ENCODE results near the gene UTP15.

Gene UTP15

GRCh38 chr5:73623901-73624404 lies 58.4 kb downstream of the UTP15 start:
- no peak overlapping the region for H3K4me3 ChIP-seq (ENCODE audit: low read length)
- no peak for DNase-seq (ENCODE audit: low read depth)
- TF ChIP-seq, protein P1, sequence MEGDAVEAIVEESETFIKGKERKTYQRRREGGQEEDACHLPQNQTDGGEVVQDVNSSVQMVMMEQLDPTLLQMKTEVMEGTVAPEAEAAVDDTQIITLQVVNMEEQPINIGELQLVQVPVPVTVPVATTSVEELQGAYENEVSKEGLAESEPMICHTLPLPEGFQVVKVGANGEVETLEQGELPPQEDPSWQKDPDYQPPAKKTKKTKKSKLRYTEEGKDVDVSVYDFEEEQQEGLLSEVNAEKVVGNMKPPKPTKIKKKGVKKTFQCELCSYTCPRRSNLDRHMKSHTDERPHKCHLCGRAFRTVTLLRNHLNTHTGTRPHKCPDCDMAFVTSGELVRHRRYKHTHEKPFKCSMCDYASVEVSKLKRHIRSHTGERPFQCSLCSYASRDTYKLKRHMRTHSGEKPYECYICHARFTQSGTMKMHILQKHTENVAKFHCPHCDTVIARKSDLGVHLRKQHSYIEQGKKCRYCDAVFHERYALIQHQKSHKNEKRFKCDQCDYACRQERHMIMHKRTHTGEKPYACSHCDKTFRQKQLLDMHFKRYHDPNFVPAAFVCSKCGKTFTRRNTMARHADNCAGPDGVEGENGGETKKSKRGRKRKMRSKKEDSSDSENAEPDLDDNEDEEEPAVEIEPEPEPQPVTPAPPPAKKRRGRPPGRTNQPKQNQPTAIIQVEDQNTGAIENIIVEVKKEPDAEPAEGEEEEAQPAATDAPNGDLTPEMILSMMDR (conservative IDR thresholded peaks at IDR 0.05; ENCODE audit: low read length) = no peak

DNA sequence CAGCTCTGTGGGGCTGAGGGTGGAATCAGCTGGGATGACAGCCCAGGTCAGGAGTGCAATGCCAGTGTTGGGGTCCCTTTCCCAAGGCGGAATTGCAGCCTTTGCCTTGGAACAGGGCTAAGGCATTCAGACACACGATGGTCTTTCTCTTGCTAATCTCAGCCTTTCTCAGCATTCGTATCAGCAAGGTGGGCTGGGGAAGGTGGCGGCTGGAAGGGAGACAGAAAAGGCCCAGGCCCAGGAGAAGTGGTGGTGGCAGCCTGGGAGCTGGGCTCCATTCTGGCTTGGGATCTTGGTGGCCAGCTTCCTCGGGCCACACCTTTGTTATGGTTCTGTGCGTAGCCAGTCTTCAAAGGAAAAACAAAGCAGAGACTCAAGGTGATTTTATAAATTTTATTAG lies 59.3 kb downstream of the UTP15 start:
- TF ChIP-seq, protein P1 (conservative IDR thresholded peaks at IDR 0.05; ENCODE audit: low read length) = no peak
- H3K4me3 ChIP-seq (ENCODE audit: low read length) = no peak overlapping the region; the same call in 1 of the 2 replicates
- DNase-seq (ENCODE audit: low read depth) = no peak

DNA sequence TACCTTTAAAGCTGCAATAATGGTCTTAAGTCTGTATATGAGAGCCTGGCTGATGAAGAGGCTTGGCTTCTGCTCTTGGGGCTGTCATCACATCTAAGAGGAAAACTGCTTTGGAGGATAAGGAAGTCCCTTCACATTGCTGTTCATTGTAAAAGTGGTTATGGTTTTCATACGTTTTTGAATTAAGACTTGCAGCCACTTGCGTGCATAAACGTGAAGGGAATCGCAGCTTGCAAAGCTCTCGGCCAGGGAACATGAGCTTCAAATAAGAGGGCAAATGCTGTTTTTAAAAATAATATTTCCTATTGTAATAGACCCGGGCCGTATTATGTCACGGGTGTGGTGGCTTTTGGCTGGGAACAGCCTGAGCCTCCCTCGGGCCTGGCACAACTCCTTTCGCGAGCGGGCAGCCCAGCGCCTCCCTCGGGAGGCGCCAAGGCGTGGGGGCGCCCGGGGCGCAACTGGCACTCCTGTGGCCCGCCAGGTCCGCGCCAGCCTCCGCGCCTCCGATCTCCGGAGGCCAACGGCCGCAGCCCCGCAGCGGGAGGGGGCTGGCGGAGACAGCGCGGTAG lies 59.9 kb downstream of the UTP15 start:
- DNase-seq (ENCODE audit: low read depth) = peak; percentile 16
- TF ChIP-seq, protein P1 (conservative IDR thresholded peaks at IDR 0.05; ENCODE audit: low read length) = no peak

GRCh38 chr5:73625944-73626811 lies 60.6 kb downstream of the UTP15 start, which contains the start of gene ARHGEF28:
ARHGEF28 (plus strand) TSS chr5:73626196; CDS start chr5:73684852, 58,656 bp downstream.
- peak; percentile 42 for DNase-seq (ENCODE audit: low read depth)
- TF ChIP-seq, protein P1 (conservative IDR thresholded peaks at IDR 0.05; ENCODE audit: low read length) = no peak
- peak within 1 kb of the TSS; percentile 82 for H3K4me3 ChIP-seq (ENCODE audit: low read length)

More for the DNA sequence above, 59.9 kb downstream of the UTP15 start:
- peak overlapping the region; percentile 82 for H3K4me3 ChIP-seq (ENCODE audit: low read length)

- H3K4me3 ChIP-seq (ENCODE audit: low read length) = peak overlapping the region; percentile 82
- DNase-seq (ENCODE audit: low read depth) = no peak
- TF ChIP-seq, protein P1 (conservative IDR thresholded peaks at IDR 0.05; ENCODE audit: low read length) = no peak
Measured at GRCh38 chr5:73626814-73627313, 61.3 kb downstream of the UTP15 start.

GRCh38 chr5:73629456-73629855 lies 63.9 kb downstream of the UTP15 start:
- H3K4me3 ChIP-seq (ENCODE audit: low read length) = no peak overlapping the region
- no peak for DNase-seq (ENCODE audit: low read depth)
- TF ChIP-seq, protein P1 (conservative IDR thresholded peaks at IDR 0.05; ENCODE audit: low read length) = no peak
